ENCODE measurements around the gene TSC2.

DNA sequence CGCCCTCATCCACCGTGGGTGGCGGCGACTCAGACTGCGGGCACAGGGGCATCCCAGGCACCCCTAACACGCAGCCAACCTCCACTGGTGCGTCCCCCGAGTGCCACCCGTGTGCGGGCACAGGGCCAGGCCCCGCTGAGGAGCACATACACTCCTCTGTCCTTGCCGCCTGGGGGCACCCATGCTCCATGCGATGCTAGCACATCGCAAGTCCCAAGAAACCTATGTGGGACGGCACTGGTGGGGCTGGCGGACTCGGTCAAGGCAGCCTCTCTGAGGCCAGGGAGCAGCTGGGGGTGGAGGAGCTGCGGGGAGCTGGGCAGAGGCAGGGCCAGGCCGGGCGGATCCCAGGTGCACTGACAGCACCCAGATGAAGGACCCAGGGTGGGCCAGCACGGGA, 42.1 kb upstream of the TSC2 start:
- TF ChIP-seq, protein P1, sequence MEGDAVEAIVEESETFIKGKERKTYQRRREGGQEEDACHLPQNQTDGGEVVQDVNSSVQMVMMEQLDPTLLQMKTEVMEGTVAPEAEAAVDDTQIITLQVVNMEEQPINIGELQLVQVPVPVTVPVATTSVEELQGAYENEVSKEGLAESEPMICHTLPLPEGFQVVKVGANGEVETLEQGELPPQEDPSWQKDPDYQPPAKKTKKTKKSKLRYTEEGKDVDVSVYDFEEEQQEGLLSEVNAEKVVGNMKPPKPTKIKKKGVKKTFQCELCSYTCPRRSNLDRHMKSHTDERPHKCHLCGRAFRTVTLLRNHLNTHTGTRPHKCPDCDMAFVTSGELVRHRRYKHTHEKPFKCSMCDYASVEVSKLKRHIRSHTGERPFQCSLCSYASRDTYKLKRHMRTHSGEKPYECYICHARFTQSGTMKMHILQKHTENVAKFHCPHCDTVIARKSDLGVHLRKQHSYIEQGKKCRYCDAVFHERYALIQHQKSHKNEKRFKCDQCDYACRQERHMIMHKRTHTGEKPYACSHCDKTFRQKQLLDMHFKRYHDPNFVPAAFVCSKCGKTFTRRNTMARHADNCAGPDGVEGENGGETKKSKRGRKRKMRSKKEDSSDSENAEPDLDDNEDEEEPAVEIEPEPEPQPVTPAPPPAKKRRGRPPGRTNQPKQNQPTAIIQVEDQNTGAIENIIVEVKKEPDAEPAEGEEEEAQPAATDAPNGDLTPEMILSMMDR (IDR thresholded peaks at IDR 0.05): no peak
- TF ChIP-seq POLR2A (IDR thresholded peaks at IDR 0.05): no peak
- TF ChIP-seq EP300 (IDR thresholded peaks at IDR 0.05): no peak
